Hematopoietic multipotent progenitor cell treated with erythropoietin and hydrocortisone succinate and interleukin-3 and kit ligand, for 17 days (in vitro differentiated cells): ENCODE measurements around the gene PRSS16.
"Not testable (repeated sequence)": the region's sequence is repeated elsewhere in the genome, so short reads cannot be mapped to it uniquely, and the experiment has no call there.

Source experiments
- DNase-seq: peaks from one replicate; pipeline ENCODE4 v3.0.0-alpha.2; 2015; ENCODE audit warnings: low spot score

The PRSS16 gene, protein sequence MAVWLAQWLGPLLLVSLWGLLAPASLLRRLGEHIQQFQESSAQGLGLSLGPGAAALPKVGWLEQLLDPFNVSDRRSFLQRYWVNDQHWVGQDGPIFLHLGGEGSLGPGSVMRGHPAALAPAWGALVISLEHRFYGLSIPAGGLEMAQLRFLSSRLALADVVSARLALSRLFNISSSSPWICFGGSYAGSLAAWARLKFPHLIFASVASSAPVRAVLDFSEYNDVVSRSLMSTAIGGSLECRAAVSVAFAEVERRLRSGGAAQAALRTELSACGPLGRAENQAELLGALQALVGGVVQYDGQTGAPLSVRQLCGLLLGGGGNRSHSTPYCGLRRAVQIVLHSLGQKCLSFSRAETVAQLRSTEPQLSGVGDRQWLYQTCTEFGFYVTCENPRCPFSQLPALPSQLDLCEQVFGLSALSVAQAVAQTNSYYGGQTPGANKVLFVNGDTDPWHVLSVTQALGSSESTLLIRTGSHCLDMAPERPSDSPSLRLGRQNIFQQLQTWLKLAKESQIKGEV

DNA sequence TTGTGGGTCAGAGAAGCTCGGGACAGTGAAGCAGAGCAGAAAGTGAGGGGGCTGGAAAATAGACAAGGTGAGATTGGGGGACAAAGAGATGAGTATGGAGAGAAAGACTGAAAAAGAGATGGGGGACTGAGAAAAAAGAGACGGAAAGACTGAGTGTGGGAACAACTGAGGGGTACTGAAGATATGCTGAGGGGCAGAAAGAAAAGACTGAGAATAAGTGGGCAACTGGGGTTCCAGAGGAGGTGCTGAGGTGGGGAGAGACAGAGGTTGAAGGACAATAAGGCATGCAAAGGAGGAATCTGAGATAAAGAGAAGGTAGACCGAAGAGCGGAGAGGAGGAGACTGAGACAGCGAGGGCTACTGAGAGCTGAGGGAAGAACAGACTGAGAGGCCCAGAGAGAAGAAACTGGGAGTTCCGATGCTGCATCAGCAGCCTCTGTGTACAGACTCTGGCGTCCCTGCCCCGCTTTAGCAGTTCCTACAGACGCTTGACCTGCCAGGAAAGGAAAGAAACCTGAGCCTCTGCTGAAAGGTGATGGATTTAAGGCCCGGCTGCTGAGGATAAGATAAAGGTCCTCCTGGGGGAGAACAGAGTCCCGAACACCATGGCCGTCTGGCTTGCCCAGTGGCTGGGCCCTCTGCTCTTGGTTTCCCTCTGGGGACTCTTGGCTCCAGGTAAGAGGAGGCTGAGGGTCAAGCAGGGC is at the start of gene PRSS16:
Gene PRSS16 (plus strand): TSS at position 569 of the 704 bp plus-strand sequence. CDS start 37 bp downstream, at position 606.
- DNase-seq: no peak

DNA sequence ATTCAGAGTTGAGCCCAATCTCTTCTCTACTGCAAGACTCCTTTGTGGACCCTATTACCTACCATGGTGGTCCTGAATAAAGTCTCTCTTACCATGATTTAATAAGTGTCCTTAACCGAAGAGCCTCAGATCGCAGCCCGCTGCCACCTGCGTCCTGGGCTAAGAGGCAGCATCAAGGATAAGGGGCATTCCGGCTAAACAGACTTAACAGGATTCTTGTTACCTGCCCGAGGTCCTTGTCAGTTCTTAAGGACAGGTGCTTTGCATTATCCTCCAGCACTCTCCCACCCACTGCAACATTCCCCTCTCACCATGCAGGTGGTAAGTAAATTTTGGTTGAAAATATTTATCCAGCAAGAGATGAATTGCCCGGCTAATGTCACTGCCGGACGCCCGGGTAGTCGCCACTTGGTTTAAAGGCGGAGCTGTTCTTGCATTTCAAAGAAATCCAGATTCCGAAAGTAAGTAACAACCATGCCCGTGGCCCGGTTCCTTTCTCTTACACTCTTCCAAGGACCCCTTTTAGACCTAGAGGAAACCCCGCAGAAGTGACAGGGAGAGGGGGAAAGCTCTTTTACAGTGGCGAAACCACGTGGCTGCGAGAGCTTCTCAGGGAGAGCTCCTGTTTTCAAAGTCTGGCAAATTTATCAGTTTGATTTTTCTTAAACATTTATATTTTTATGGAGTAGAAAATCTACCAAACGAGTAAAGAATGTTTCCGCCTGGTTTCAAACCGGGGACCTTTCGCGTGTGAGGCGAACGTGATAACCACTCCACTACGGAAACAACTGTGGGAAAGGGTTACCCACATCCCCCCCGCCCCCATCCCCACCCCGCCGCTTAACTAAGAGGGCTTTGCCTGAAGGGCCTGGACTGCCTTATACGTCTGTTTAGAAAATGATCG is 41.9 kb upstream of the PRSS16 start:
- no peak for DNase-seq

DNA sequence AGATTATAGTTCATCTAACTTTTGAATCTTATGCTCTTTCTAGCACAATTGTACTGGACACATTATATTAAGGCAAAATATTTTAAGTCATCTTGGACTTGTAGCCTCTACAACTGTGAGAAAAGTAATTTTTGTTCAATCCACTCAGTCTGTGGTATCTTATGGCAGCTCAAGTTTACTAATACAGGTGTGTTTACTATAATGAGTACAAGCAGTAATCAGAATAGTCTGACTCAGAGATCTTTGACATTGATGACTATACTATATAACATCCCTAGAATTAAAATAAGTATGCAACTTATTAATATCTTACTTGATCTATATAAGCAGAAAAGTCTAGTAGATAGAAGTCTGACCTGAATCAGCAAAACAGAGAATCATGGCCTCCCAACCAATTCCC is 40.7 kb upstream of the PRSS16 start:
- DNase-seq: no peak

DNA sequence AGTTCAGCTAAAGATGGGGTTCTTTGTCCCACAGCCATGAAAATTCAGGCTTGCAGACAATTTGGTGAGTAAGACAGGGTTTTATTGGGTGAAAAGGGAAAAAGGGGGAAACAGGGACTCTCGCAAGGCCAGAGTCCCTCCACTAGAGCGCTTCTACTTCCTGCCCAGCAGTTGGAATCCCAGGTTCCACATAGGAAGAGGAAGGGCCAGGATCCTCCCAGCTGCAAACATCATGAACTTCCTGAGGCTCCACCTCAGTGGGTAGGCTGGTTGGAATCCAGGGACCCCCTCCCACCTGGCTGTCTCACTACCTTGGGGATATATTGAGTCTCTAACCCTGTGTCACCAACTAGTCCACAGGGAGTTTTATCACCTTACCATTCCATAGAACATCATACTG is 39.5 kb upstream of the PRSS16 start:
- no peak for DNase-seq

DNA sequence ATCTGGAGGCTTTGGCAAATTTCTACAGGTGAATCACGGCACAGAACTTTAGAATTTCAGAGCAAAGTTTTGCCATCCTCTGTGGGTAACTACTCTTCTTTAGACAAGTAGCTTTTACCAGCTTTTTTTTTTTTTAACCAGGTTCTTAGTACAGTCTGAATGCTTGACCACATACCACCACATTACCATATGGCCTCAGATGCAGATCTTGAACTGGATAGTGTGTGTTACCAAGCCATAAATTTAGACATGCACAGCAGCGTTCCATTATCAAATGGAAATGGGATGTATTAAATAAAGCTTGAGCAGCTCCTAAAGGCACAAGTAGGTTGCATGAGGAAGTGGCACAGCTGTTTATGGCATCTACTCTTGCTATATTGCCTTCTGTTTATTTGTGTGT is 38.3 kb upstream of the PRSS16 start:
- no peak for DNase-seq

DNA sequence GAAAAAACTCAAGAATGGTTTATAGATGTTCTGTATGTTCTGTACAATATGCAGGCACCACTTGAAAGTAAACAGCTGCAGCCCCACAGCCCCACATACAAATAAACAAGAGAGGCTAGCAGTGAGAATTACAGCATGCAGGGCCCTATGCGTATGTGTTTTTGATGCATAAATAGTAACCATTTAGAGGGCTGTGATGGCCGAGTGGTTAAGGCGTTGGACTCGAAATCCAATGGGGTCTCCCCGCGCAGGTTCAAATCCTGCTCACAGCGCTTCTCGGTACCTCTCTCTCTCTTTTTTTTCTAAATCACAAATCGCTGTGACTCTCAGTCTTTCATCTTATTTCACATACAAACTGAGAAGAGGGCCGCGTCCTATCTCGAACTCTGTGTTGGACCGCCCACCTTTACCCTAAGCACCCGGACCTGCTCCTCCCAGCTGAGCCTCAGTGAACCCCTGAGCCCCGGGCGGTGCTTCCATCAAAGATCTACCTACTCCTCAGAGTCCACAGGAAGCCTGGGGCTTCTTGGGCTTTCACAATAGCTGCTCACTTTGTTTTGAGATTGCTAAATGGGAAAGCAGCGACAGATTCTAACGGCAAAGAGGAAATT is 37.7 kb upstream of the PRSS16 start:
- no peak for DNase-seq

DNA sequence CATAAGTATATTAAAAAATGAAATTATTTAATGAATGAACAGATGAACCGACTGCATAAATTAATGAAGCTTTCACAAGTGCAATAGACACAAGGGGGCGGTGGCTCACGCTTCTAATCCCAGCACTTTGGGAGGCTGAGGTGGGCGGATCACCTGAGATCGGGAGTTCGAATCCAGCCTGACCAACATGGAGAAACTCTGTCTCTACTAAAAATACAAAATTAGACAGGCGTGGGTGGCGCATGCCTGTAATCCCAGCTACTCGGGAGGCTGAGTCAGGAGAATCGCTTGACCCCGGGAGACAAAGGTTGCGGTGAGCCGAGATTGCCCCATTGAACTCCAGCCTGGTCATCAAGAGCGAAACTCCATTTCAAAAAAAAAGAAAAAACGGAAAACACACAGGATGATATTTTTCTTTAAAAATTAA is 34.4 kb upstream of the PRSS16 start:
- DNase-seq: not testable (repeated sequence)

DNA sequence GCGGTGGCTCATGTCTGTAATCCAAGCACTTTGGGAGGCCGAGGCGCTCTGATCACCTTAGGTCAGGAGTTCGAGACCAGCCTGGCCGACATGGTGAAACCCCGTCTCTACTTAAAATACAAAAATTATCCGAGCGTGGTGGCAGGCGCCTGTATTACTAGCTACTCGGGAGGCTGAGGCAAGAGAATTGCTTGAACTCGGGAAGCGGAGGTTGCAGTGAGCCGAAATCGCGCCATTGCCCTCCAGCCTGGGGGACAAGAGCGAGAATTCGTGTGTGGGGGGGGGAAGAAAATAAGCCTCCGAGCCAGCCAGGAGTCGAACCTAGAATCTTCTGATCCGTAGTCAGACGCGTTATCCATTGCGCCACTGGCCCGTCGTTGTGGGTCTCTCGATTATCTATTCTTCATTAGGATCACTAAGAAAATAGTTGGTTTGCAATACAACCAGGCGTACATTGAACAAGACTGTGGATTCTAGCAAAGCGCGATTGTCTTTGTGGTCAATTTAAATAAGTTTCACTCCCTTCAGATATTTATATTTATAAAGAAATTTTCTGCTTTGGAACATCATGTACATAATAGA is 33.9 kb upstream of the PRSS16 start:
- DNase-seq: no peak

DNA sequence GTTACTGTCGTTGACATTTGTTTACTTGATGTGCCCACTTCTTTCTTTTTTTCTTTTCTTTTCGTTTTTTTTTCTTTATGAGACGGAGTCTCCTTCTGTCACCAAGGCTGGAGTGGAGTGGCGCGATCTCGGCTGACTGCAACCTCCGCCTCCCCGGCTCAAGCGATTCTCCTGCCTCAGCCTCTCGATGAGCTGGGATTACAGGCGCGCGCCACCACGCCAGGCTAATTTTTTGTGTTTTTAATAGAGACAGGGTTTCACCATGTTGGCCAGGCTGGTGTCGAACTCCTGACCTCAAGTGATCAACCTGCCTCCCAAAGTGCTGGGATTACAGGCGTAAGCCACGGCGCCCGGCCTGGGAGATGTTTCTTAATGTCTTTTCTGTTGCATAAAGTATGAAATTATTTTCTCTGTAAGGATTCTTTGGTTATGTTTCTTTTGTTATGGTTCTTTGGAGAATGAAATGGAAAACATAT is 33.3 kb upstream of the PRSS16 start:
- no peak for DNase-seq

DNA sequence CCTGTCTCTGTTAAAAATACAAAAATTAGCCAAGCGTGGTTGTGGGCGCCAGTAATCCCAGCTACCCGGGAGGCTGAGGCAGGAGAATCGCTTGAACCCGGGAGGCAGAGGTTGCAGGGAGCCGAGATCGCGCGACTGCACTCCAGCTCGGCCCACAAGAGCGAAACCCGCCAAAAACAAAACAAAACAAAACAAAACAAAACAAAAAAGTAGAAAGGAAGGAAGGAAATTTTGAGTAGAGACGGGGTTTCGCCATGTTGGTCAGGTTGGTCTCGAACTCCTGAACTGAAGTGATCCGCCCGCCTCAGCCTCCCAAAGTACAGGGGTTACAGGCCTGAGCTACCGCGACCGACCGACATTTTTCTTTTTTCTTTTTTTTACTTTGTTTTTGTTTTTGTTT is 30.6 kb upstream of the PRSS16 start:
- DNase-seq: no peak

DNA sequence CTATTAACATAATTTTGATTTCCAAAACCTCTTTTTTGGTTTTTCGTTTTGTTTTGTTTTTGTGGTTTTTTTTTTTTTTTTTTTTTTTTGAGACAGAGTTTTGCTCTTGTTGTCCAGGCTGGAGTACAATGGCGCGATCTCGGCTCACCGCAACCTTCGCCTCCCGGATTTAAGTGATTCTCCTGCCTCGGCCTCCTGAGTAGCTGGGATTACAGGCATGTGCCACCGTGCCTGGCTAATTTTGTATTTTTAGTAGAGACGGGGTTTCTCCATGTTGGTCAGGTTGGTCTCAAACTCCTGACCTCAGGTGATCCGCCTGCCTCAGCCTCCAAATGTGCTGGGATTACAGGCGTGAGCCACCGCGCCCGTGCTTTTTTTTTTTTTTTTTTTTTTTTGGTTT is 24.5 kb upstream of the PRSS16 start:
- not testable (repeated sequence) for DNase-seq

DNA sequence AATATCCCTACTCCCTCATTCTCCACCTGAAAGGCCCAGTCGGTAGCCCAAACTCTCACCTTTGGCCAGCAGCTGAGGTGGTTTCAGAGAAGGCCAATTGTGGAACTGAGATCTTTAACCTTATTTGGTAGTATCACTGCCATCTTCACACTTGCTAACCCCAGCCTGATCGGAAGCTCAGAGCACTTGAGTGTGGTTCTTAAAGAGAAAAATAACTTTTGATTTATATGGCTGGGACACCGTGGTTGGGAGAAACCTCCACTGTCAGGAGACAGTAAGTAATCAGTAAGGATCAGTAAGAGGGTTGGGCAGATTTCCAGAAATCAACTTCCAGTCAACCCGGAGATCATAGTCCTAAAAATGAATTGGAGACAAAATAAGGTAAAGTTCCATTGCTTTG is 22.8 kb upstream of the PRSS16 start:
- DNase-seq: no peak

DNA sequence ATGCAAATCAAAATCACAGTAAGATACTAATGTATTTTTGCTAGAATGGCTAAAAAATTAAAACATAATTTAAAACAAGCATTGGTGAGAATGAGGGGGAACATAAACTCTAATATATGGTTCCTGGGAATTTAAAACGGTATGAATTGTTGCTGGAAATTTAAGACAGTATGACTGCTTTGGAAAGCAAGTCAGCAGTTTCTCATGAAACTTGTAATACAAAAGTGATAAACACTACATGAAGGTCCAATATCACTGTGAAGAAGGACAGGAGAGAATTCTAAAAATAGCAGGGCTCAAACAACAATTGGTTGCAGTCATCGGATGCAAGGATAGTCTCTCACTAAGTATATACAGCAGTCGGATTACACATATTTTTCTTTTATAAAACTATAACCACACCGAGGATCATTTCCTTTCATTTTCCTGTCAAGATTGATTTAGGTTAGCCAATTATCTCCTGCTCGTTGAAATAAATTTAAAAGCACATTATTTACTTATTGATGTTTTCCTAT is 18.5 kb upstream of the PRSS16 start:
- DNase-seq: no peak

DNA sequence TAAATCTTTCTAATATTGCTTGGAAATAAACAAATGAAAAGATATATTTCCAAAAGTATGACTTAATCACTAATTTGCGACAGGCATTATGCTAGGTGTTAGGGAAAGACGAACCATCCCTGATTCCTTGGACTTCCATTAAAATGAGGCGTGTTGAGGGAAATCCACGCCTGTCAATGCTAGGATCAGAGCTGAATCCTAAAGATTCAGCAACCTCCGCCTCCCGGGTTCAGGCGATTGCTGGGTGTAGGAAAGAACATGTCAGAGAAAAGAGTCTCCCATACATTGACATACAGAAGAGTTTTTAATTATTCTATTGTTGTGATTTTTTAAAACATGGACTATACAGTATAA is 16.8 kb upstream of the PRSS16 start:
- DNase-seq: no peak

DNA sequence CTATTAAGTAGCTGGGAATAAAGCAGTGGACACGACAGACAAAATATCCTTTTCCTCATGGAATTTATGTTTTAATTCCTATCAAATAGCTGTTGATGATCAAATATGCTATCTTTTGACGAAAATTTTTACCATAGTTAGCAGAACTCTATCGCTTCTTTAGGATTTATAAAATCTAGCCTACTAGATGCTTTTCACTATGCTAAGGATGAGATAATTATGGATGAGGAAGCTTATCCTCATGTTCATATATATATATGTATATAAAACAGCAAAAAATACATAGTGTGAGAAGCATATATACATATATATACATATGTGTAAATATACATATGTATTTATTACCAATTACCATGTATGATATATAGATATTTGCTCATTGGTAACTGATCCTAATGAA is 12.9 kb upstream of the PRSS16 start:
- no peak for DNase-seq

DNA sequence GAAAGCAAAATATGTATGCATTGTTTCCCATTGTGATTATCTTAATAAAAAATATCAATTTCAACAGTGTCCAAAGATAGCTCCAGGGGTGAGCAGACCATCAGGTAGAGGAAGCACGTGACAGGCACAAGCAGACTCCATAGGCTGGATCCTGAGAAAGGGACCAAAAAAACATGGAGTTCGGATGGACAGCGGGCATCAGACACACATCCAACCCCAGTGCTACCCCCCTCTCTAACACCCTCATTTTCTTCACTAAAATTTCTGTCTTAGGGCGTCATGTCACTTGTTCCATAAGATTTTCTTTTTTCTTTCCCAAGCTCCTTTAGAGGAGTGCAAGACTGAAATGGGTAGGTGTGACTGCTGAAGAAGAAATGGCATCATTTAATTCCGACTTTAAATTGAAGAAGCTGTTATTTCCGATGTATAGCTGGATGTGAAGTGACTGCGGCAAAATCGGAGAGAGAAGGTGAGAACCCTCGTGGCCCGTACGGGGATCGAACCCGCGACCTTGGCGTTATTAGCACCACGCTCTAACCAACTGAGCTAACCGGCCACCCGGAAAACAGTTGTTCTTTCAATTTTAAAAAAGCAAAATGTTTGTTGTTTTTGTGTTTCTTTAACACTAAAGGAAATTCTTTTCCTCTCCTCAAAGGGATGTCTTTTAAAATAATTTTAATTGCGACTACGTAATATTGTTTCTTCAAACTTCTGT is 10.3 kb upstream of the PRSS16 start:
- DNase-seq: peak; percentile 44

DNA sequence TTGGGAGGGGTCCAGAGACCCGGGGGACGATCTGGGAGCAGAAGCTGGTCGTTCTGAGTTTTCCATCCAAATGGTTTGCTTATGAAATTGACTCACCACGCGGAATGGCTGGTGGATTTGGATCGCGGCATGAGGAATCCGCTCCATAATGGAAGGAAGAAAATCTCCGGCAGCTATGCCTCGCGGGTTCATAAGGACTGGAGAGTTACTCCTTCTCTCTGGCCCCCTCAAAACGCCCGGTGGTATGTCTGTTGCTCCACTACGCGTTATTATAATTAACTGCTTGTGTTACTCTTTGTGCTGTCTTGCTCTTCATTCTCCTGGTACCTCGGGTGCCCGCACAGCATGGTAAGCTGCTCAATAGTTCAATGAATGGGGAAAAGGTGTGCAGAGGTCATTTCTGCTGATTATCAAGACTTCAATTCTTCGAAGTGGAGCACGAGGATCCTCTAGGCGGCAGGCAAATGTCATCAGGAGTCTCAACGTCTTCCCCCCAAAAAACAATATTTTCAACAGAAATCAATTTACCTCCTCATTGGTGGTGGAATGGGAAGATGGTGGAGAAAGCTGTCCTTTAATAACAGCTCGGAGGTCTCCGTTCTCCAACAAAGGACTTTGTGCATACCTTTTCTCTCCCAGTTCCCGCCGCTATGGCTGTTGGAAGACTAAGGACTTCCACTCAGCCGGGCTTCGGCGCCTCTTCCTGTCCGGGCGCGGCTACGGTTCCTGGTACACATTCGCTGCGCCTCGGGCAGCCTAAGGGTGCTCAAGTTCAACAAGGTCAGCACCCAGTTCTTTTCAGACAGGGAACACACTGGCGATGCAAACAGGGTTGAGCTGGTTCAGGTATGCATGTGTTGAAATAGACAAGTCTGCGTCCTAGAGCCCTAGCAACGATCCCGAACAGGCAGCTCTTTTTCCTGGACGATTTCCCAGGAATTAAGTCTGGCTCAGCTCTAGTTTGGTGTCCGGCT is 9.2 kb upstream of the PRSS16 start:
- DNase-seq: no peak

DNA sequence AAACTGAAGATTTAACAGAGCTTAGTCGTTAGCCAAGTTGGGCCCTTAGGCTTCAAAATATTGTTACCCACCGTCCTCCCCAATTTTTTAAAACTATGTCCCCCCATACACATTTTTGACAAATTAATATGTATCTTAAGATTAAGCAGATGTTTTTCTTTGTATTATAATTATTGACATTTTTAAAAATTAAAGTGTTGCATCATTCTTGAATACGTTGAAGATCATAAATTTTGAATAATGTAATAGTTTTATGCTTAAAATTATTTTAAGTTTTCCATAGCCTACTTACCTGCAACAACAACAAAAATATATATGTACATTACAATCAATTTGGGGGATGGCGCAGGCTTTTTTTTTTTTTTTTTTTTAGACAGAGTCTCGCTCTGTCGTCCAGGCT is 8.2 kb upstream of the PRSS16 start:
- DNase-seq: no peak

DNA sequence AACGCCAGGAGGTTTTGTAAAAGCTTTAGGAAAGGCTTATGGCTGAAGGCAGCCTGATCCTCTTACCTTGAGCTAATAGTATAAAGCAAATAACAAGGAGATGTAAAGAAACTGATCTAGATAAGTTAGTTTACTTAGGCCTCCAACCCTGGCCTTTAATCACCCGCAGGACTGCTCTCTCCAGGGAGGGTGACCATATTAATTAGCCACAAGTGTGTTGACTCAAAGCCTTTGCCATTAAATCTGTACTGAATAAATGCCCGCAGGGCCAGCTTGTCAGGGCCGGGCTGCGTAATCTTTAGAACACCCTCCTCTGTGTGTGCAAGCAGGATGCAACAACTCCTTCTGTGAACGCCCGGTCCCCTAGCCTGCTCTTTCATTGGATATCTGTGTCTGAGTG is 6.1 kb upstream of the PRSS16 start:
- DNase-seq: no peak
